Right kidney (tissue), 9 donors: Measurements from ENCODE around the gene HYAL4.
"Not testable (repeated sequence)": the region's sequence is repeated elsewhere in the genome, so short reads cannot be mapped to it uniquely, and the experiment has no call there.

Experiments used
- DNase-seq: peaks from one replicate; pipeline ENCODE4 v3.0.0-alpha.2; 2016
- long read RNA-seq, 8 donors: transcript quantifications; one replicate each; lab custom pipeline, GENCODE V29; 2026

HYAL4 gene, protein sequence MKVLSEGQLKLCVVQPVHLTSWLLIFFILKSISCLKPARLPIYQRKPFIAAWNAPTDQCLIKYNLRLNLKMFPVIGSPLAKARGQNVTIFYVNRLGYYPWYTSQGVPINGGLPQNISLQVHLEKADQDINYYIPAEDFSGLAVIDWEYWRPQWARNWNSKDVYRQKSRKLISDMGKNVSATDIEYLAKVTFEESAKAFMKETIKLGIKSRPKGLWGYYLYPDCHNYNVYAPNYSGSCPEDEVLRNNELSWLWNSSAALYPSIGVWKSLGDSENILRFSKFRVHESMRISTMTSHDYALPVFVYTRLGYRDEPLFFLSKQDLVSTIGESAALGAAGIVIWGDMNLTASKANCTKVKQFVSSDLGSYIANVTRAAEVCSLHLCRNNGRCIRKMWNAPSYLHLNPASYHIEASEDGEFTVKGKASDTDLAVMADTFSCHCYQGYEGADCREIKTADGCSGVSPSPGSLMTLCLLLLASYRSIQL
- long read RNA-seq, donor 1, result 0 reads
- long read RNA-seq, donor 2, result 0 reads
- long read RNA-seq, donor 3, result 0 reads
- long read RNA-seq, donor 4, result 0 reads
- long read RNA-seq, donor 5, result 0 reads
- long read RNA-seq, donor 6, result 0 reads
- long read RNA-seq, donor 7, result 0 reads
- long read RNA-seq, donor 8, result 0 reads

DNA sequence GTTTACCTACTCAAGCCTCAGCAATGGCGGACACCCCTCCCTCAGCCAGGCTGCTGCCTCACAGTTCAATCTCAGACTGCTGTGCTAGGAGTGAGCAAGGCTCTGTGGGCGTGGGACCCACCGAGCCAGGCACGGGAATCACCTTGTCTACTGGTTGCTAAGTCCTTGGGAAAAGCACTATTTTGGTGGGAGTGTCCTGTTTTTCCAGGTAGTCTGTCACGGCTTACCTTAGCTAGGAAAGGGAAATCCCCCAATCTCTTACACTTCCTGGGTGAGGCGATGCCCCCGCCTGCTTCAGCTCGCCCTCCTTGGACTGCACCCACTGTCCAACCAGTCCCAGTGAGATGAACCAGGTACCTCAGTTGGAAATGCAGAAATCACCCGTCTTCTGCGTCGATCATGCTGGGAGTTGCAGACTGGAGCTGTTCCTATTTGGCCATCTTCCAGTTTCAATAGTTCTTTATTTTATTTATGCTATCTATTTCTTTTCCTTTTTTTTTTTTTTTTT lies at the start of gene HYAL4:
TSS of gene HYAL4 (plus strand) at position 458 of the 508 bp plus-strand sequence. CDS start 23,105 bp downstream, outside the sequence.
- DNase-seq, result no peak

DNA sequence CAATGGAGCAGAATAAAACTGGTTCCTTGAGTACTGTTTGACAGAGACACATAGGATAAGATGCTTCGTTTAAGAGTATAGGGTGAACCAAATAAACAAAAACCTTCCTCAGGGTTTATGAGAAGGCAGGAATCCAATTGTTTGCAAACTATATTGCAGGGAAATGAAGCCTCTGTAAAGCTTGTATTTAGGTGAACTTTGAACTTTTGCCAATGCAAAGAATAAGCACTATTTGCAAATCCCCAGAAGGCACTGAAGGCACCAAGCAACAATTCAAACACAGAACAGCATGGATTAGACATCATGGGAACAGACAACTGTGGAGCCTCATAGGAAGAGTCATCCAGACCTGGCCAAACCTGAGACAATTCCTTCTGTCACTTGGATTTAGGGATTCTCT lies 49.1 kb upstream of the HYAL4 start:
- no peak for DNase-seq

DNA sequence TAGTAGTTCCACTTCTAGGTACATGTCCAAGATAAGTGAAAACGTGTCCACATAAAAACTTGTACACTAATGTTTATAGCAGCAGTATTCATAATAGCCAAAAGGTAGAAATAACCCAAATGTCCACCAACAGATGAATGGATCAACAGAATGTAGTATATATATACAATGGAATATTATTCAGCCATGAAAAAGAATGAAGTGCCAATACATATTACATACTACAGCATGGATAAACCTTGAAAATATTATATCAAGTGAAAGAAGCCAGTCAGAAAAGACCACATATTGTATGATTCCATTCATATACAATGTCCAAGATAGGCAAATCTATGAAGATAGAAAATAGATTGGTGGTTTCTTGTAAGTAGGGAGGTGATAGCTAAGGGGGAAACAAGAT lies 48.4 kb upstream of the HYAL4 start:
- DNase-seq, result no peak

DNA sequence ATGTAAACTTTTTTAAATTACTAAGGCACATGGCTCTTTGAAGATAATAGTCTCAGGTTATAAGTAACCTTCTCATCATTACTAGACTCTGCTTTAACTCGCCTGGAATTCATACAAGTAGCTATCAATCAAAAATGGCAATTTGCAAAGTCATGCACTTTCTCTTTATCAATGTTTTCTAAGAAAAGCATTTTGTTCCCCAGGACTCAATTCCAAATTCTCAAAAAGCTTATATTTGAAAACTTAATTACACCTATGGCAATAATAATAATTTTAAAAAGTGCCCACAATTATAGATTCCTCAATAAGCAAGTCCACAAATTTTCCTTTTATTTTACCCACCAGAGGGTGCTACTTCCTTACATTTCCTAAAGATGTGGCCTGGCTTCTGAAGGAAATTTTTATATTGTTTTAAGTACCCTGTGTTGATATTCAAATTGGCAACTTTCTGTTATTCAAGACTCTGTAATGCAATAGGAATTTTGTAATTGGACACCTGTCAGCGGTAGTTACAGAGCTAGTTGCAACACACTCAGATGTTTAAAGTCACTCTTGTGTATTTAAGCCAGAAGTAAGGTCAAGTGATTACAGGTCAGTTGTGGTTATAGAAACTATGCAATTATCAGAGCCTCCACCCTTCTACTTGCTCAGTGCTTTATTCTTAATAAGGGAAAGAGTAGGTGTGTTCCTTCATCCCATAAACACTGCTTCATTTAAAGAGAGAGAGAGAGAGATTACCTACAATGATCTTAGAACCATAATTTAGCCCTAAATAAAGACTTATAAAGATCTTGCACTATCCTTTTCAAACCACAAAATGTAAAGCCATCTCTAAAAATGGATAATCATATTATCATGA lies 47.1 kb upstream of the HYAL4 start:
- no peak for DNase-seq

DNA sequence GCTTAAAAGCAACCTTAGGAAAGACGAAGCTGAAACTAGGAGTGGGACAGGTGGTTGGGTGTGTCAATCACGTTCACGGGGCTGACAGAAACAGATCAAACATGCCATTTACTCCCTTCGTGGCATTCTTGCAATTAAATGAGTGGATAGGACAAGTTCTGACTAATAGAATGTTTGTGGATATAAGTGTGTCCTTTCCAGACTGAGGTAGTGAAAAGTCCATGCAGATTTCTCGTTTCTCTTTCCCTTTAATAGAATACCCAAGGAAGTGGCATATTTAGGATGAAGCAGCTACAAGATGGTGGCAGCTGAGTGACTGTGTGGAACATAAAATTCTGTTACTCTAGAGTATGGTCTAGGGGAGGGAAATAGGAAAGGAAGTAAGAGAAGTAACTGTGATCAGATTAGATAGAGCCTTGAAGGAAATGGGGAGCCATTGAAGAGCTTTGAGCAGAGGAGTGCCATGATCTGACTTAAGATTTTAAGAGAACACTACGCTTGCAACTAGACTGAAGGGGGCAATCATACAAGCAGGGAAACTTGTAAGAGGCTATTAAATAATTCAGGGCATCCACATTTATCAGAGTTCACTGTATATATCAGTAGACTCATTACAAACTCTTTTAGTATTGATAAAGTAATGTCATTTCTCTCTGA lies 46.3 kb upstream of the HYAL4 start:
- no peak for DNase-seq

DNA sequence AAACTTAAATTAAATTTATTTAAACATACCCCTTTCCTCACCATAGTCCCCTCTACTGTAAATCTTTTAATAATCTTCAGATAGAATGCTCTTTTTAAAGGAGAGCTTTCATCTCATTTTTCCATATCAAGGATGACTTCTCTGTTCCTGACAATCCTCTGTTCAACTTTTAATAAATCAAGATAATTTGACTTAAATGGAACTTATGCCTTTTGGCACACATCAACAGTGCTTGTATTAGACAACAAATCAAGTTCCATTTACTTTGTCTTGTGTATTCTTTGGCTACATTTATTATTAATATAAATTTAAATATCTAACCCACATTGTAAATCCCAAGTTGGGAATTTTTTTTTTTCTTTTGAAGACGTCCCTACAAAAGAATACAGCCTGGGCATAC lies 42.7 kb upstream of the HYAL4 start:
- DNase-seq, result no peak

DNA sequence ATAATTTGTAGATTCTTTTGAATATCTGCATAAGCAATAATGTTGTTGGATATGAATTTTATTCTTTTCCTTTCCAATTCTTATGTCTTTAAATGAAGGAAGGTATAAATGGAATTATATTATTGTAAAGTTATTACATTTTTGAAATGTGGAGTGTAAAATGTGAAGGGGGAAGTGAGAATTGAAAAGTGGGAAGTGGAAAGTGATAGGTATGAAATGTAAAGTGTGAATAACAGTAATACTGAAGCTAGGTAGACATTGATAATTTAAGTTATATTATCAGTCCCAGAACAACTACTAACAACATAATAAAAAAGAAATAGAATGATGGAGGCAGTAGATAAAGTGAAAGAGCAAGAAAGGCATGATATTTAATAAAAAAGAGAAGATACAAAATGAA lies 39.7 kb upstream of the HYAL4 start:
- DNase-seq, result no peak

DNA sequence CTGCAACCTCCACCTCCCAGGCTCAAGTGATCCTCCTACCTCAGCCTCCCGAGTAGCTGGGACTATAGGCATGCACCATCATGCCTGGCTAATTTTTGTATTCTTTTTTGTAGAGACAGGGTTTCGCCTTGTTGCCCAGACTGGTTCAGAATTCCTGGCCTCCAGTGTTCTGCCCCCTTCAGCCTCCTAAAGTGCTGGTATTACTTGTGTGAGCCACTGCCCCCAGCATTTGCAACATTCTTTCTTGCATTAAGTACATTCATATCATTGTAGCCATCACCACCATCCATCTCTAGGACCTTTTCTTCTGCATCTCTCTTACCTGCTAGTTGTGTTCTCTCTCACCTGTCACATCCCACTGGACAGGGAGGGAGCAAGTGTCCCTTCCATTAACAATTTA lies 35.5 kb upstream of the HYAL4 start:
- DNase-seq, result no peak

DNA sequence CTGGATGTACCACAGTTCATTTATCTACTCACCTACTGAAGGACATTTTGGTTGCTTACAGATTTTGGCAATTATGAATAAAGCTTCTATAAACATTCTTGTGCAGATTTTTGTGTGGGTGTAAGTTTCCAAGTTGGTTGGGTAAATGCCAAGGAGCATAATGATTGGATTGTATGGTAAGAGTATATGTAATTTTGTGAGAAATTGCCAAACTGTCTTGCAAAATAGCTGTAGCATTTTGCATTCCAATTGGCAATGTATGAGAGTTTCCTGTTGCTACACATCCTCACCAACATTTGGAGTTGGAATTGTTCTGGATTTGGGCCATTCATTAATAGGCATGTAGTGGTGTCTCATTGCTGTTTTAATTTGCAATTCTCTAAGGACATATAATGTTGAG lies 33.9 kb upstream of the HYAL4 start:
- DNase-seq, result no peak

DNA sequence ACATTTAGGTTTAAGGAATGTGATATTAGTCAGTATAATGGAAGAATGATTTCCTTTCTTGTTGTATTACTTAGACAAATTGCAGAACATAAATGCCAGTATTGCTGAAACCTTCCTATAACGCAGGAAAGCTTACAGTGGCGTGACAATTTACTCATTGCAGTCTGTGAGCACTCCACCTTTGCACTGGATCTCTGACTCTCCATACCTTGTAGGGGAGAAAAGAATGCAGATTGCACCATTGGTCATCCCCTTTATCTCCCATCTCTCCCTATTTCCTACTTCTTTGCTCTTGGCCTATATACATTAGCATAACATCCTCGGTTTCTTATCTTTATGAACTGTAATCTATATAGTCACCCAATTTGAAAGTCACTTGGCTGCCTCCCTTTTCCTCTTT lies 28.1 kb upstream of the HYAL4 start:
- DNase-seq, result no peak

DNA sequence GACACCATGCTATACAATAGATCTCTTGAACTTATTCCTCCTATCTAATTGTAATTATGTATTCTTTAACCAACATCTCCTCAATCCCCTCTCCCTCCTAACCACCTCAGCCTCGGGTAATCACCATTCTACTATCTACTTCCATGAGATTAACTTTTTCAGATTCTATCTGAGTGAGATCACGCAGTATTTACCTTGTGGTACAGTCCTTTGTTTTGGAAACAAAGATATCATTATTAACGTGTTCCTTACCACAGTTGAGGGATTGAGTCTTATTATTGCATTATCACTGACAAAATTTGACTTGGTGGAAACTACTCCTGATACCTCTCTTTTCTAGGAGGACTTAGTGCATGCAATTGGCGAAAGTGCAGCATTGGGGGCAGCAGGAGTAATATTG lies 26.0 kb upstream of the HYAL4 start:
- no peak for DNase-seq

DNA sequence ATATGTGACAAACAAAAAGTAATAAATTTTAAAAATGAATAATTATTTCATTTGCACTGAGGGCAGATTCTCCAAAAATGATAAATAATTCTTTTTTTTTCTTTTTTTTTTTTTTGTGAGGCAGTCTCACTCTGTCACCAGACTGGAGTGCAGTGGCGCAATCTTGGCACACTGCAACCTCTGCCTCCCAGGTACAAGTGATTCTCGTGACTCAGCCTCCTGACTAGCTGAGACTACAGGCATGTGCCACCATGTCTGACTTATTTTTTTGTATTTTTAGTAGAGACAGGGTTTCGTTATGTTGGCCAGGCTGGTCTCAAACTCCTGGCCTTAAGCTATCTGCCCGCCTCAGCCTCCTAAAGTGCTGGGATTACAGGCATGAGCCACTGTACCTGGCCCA lies 25.2 kb upstream of the HYAL4 start:
- DNase-seq, result not testable (repeated sequence)

DNA sequence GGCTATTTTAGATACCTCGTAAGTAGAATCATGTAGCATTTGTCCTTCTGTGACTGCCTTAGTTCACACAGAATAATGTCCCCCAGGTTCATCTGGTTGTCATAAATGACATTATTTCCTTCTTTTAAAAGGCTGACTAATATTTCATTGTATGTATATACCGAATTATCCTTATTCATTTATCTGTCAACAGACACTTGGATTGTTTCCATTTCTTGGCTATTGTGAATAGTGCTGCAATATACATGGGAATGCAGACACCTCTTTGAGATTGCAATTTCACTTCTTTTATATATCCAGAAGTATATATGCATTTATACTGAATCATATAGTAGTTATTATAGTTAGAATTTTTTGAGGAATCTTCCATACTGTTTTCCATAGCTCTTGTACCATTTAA lies 24.1 kb upstream of the HYAL4 start:
- DNase-seq, result no peak

DNA sequence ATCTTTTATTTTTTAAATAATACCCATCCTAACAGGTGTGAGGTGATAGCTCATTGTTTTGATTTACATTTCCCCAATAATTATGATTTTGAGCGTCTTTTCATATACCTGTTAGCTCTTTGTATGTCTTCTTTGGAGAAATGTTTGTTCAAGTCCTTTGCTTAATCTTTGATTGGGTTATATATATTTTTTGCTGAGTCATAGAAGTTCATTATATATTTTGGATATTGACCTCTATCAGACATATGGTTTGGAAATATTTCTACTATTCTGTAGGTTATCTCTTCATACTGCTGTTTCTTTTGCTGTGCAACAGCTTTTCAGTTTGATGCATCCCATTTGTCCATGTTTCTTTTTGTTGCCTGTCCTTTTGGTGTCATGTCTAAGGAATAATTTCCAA lies 23.6 kb upstream of the HYAL4 start:
- no peak for DNase-seq

DNA sequence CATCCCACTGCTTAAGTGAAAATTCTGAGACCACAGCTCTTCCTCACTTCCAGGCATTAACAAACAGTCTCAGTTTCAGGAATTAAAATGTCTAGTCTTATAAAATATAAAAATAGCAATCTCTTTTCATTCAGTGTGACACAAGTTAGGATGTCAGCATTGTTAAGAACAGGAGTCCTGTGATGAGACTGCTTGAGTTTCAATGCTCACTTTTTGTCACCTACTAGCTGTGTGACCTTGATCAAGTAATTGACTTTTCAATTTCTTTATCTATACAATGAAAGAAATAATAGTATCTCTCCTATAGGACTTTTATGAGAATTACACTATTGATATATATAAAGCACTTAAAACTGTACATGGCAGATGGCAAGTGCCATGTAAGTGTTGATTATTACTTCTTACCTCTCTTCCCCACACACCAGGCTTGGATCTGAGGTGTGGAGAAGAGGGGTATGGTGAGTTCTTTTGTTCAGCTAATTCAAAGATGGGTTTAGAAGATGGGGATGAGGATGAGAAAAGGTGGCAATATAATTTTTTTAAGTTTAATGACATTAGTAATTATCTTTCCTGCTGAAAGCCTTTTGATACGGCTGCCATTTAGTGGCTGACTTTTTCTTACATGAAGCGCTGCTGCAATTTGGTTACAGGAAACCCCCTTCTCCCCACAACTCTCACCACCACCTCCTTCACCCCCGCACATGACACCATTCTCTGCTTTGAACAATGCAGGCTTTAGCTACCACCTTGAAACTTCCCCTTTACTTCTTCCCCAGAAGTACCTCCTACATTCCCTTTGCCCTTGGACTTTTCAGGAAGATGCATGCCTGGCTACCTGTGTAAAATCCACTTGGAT lies 20.8 kb upstream of the HYAL4 start:
- DNase-seq, result no peak

DNA sequence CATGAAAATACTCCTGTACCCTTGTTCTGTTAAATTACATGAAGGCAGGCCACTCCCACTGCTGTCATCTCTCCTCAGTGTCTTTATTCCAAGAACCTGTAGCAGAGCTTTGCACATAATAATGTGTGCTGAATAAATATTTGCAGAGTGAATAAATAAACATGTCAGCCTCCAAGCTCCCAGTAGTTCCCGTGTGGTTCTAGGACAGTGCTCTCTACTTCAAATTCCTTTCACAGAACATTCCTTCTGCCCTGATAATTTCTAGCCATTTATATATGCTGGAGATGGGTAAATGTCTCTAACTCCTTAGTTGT lies 20.3 kb upstream of the HYAL4 start:
- no peak for DNase-seq

DNA sequence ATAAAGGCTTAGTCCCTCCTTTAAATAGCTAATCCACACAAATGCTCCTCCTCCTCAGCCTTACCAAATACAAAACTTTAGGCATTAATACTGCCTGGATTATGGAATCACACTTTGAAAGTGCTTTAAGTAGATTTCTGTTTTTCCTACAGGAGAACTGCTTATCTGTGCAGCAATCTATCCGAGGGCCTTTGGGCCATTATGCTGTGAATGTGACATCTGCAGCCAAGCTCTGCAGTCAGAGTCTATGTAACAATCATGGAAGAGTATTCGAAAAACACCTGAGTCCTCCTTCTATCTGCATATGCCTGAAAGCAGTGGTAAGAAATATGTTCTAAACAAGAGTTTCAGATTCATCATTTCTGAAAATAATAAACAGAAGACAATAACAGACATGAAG lies 16.2 kb upstream of the HYAL4 start:
- DNase-seq, result no peak

DNA sequence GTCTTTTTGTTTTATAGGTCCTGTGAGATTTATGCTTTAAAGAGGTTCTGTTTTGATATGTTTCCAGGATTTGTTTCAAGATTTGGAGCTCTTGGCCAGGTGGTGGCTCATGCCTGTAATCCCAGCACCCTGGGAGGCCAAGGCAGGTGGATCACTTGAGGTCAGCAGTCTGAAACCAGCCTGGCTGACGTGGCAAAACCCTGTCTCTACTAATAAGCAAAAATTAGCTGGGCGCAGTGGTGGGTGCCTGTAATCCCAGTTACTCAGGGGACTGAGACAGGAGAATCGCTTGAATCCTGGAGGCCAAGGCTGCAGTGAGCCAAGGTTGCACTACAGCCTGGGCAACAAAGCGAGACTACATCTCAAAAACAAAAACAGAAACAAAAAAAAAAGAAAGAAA lies 8.3 kb upstream of the HYAL4 start:
- no peak for DNase-seq

DNA sequence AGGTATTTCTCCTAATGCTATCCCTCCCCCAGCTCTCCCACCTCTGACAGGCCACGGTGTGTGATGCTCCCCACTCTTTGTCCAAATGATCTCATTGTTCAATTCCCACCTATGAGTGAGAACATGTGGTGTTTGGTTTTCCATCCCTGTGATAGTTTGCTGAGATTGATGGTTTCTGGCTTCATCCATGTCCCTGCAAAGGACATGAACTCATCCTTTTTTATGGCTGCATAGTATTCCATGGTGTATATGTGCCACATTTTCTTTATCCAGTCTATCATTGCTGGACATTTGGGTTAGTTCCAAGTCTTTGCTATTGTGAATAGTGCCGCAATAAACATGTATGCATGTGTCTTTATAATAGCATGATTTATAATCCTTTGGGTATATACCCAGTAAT lies 5.9 kb upstream of the HYAL4 start:
- not testable (repeated sequence) for DNase-seq

DNA sequence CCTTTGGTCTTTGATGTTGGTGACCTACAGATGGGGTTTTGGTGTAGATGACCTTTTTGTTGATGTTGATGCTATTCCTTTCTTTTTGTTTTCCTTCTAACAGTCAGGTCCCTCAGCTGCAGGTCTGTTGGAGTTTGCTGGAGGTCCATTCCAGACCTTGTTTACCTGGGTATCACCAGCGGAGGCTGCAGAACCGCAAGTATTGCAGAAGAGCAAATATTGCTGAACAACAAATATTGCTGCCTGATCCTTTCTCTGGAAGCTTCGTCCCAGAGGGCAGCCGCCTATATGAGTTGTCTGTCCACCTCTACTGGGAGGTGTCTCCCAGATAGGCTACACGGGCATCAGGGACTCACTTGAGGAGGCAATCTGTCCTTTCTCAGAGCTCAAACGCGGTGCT lies 827 bp upstream of the HYAL4 start:
- not testable (repeated sequence) for DNase-seq

DNA sequence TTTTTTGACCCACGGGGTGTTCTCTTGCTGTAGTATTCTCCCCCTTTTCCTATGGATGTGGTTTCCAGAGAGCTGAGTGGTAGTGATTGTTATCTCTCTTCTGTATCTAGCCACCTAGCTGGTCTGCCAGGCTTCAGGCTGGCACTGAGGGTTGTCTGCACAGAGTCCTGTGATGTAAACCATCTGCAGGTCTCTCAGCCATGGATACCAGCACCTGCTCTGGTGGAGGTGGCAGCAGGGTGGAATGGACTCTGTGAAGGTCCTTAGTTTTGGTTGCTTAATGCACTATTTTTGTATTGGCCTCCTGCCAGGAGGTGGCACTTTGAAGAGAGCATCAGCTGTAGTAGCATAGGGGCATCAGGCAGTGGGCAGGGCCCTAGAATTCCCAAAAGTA lies 851 bp downstream of the HYAL4 start:
- no peak for DNase-seq
